H1 (cell line): Measurements from ENCODE around the gene CD52. TPM values are rescaled to one million over a fixed set of nuclear protein-coding genes. Genes with fewer than 3 reads are reported as not detected.

Experiments
- CTCF ChIA-PET: fragments of 300-600 bp; sonication (Branson Sonifier 250); formaldehyde crosslinking; loops from one replicate; lab custom pipeline; 2021; ENCODE audit not compliant: partially characterized antibody; lab: Charles Lee
- POLR2A ChIA-PET: fragments of 300-600 bp; sonication (Branson Sonifier 250); formaldehyde crosslinking; loops from one replicate; lab custom pipeline; 2021; ENCODE audit warnings: inconsistent platforms; ENCODE audit not compliant: partially characterized antibody; lab: Charles Lee
- DNase-seq, 2 experiments: peaks; one replicate each; pipeline versions ENCODE4 v3.0.0 to v3.0.0-alpha.2; 2010 to 2022; ENCODE audit warnings: low spot score in 2 of 2, low read depth in 1 of 2, mixed read lengths in 1 of 2
- FAIRE-seq: peaks from 2 replicates; lab custom pipeline; 2011; peaks lifted over from hg19 to GRCh38; lab: Jason Lieb, UNC
- H2AFZ ChIP-seq: 2 replicates; pipeline ENCODE4 v1.8.1; 2012; ENCODE audit warnings: low read length, inconsistent platforms
- H2AK5ac ChIP-seq: 2 replicates; pipeline ENCODE4 v1.6.1; 2013; ENCODE audit warnings: low read depth, low read length
- H2BK120ac ChIP-seq: replicated peaks from 2 replicates; pipeline ENCODE3; 2013; ENCODE audit warnings: low read depth, low read length, inconsistent platforms
- H2BK12ac ChIP-seq: 2 replicates; pipeline ENCODE4 v1.6.1; 2013; ENCODE audit warnings: low read depth, low read length
- H2BK15ac ChIP-seq: 2 replicates; pipeline ENCODE4 v1.6.1; 2013; ENCODE audit warnings: low read length
- H2BK20ac ChIP-seq: 2 replicates; pipeline ENCODE4 v1.6.1; 2013; ENCODE audit warnings: low read length
- H2BK5ac ChIP-seq: 2 replicates; pipeline ENCODE4 v1.6.1; 2013; ENCODE audit warnings: low read depth, low read length
- H3K14ac ChIP-seq: 2 replicates; pipeline ENCODE4 v1.6.1; 2013; ENCODE audit warnings: inconsistent platforms; ENCODE audit not compliant: insufficient read length
- H3K18ac ChIP-seq: 2 replicates; pipeline ENCODE4 v1.6.1; 2013; ENCODE audit warnings: low read length; ENCODE audit errors: extremely low read depth
- H3K23ac ChIP-seq: 2 replicates; pipeline ENCODE4 v1.6.1; 2013; ENCODE audit warnings: inconsistent platforms; ENCODE audit not compliant: insufficient read length
- H3K23me2 ChIP-seq: 2 replicates; pipeline ENCODE4 v1.6.1; 2013; ENCODE audit warnings: low read depth, low read length
- H3K27ac ChIP-seq: 2 replicates; pipeline ENCODE4 v1.6.1; 2011; ENCODE audit warnings: low read depth, low read length, inconsistent platforms
- H3K27me3 ChIP-seq, 4 experiments: replicated peaks in 1 of 4; 1 replicate in 1 of 4; 2 replicates in 3 of 4; pipeline versions ENCODE4 v1.6.1 to v1.8.1; 2011 to 2013; ENCODE audit warnings: low read length in 3 of 4, mild to moderate bottlenecking in 3 of 4, inconsistent platforms in 2 of 4, mixed read lengths in 2 of 4, moderate library complexity in 1 of 4; ENCODE audit not compliant: control insufficient read depth in 3 of 4, insufficient read depth in 3 of 4; ENCODE audit errors: extremely low read depth in 1 of 4
- H3K36me3 ChIP-seq, 4 experiments: 2 replicates each; pipeline versions ENCODE4 v1.6.1 to v1.8.1; 2011 to 2013; ENCODE audit warnings: mild to moderate bottlenecking in 4 of 4, low read length in 3 of 4, moderate library complexity in 2 of 4, control low read depth in 1 of 4, inconsistent platforms in 1 of 4; ENCODE audit not compliant: insufficient read depth in 4 of 4, control insufficient read depth in 2 of 4
- H3K4ac ChIP-seq: replicated peaks from 2 replicates; pipeline ENCODE3; 2013; ENCODE audit warnings: low read length, low read depth, mixed read lengths, inconsistent platforms; ENCODE audit not compliant: insufficient read length
- H3K4me1 ChIP-seq, 4 experiments: replicated peaks in 1 of 4; 1 replicate in 1 of 4; 2 replicates in 3 of 4; pipeline versions ENCODE4 v1.6.1 to v1.8.1; 2011 to 2013; ENCODE audit warnings: low read length in 3 of 4, inconsistent platforms in 2 of 4, mixed read lengths in 1 of 4; ENCODE audit not compliant: insufficient read depth in 4 of 4, control insufficient read depth in 3 of 4
- H3K4me2 ChIP-seq, 2 experiments: 2 replicates each; pipeline versions ENCODE4 v1.6.1 to v1.8.1; 2011 to 2013; ENCODE audit warnings: low read depth in 2 of 2, low read length in 2 of 2, control low read depth in 1 of 2, inconsistent platforms in 1 of 2, mild to moderate bottlenecking in 1 of 2; ENCODE audit not compliant: insufficient read depth in 1 of 2
- H3K4me3 ChIP-seq, 4 experiments: fragments of 200-600, 300-600 bp in 1 of 4; sonication (generic), shearing (Covaris generic), sonication (Bioruptor Twin) in 1 of 4; 2 replicates each; pipeline versions ENCODE4 v1.5.1 to v1.8.1; 2011 to 2016; ENCODE audit warnings: low read length in 4 of 4, low read depth in 3 of 4, control low read depth in 2 of 4, inconsistent platforms in 2 of 4, mild to moderate bottlenecking in 2 of 4, mixed read lengths in 1 of 4, moderate library complexity in 1 of 4; ENCODE audit not compliant: insufficient read depth in 2 of 4; ENCODE audit errors: extremely low read depth in 1 of 4
- H3K56ac ChIP-seq: replicated peaks from 2 replicates; pipeline ENCODE3; 2013; ENCODE audit warnings: low read depth, mild to moderate bottlenecking, mixed read lengths, low read length, inconsistent platforms; ENCODE audit not compliant: insufficient read length
- H3K79me1 ChIP-seq: 2 replicates; pipeline ENCODE4 v1.6.1; 2013; ENCODE audit warnings: low read depth, low read length, control low read depth
- H3K79me2 ChIP-seq, 2 experiments: 2 replicates each; pipeline versions ENCODE4 v1.6.1 to v1.8.1; 2012 to 2013; ENCODE audit warnings: low read length in 2 of 2, mild to moderate bottlenecking in 2 of 2, inconsistent platforms in 1 of 2; ENCODE audit not compliant: insufficient read depth in 2 of 2, control insufficient read depth in 1 of 2
- H3K9ac ChIP-seq, 4 experiments: replicated peaks in 1 of 4; 1 replicate in 1 of 4; 2 replicates in 3 of 4; pipeline versions ENCODE4 v1.6.1 to v1.8.1; 2011 to 2013; ENCODE audit warnings: low read depth in 3 of 4, low read length in 3 of 4, control low read depth in 2 of 4, mild to moderate bottlenecking in 2 of 4, moderate library complexity in 2 of 4, inconsistent platforms in 1 of 4; ENCODE audit errors: extremely low read depth in 1 of 4
- H3K9me3 ChIP-seq, 2 experiments: 2 replicates each; pipeline versions ENCODE4 v1.6.1 to v1.8.1; 2012 to 2013; ENCODE audit warnings: mild to moderate bottlenecking in 2 of 2, moderate library complexity in 2 of 2, control low read depth in 1 of 2, inconsistent platforms in 1 of 2, low read depth in 1 of 2, low read length in 1 of 2, mixed read lengths in 1 of 2; ENCODE audit not compliant: insufficient read depth in 2 of 2
- H4K20me1 ChIP-seq, 2 experiments: replicated peaks in 1 of 2; 2 replicates each; pipeline versions ENCODE3 to v1.8.1; 2011 to 2013; ENCODE audit warnings: inconsistent platforms in 2 of 2, low read length in 2 of 2, mild to moderate bottlenecking in 1 of 2; ENCODE audit not compliant: insufficient read depth in 2 of 2, control insufficient read depth in 1 of 2
- H4K5ac ChIP-seq: 2 replicates; pipeline ENCODE4 v1.6.1; 2013; ENCODE audit warnings: low read length, low read depth, mixed read lengths, inconsistent platforms; ENCODE audit not compliant: insufficient read length
- H4K8ac ChIP-seq: 2 replicates; pipeline ENCODE4 v1.8.0; 2013; ENCODE audit warnings: mild to moderate bottlenecking, moderate library complexity, low read length, inconsistent platforms; ENCODE audit not compliant: insufficient read depth; ENCODE audit errors: extremely low read depth
- H4K91ac ChIP-seq: replicated peaks from 2 replicates; pipeline ENCODE3; 2013; ENCODE audit warnings: low read length, mixed read lengths, inconsistent platforms; ENCODE audit not compliant: insufficient read length
- ASH2L ChIP-seq: fragments of 200-600, 300-600 bp; sonication (generic); IDR thresholded peaks from one replicate; pipeline ENCODE4 v1.7.1; 2017; ENCODE audit warnings: low read length
- BCL11A ChIP-seq, 2 experiments: IDR thresholded peaks; one replicate each; pipeline ENCODE4 v1.6.1; 2011; ENCODE audit warnings: low read depth in 2 of 2, low read length in 2 of 2, mild to moderate bottlenecking in 2 of 2
- CBX8 ChIP-seq: fragments of 300-800, 300-1000 bp; sonication (generic); IDR thresholded peaks from 2 replicates; pipeline ENCODE4 v1.7.1; 2016; ENCODE audit warnings: low read depth, low read length, borderline replicate concordance
- CHD2 ChIP-seq: IDR thresholded peaks from 2 replicates; pipeline ENCODE4 v1.6.1; 2012; ENCODE audit warnings: low read length, improper control_type of control experiment
- GABPA ChIP-seq: IDR thresholded peaks from 2 replicates; pipeline ENCODE4 v1.6.1; 2011; ENCODE audit warnings: mild to moderate bottlenecking, low read length, moderate library complexity, borderline replicate concordance; ENCODE audit not compliant: insufficient read depth
- GTF2F1 ChIP-seq: IDR thresholded peaks from 2 replicates; pipeline ENCODE4 v1.6.1; 2012; ENCODE audit warnings: low read depth, low read length, improper control_type of control experiment, borderline replicate concordance
- NANOG ChIP-seq: IDR thresholded peaks from 2 replicates; pipeline ENCODE4 v1.6.1; 2011; ENCODE audit warnings: low read length, low read depth, mild to moderate bottlenecking, inconsistent platforms; ENCODE audit not compliant: insufficient read depth, poor library complexity, severe bottlenecking
- NRF1 ChIP-seq: IDR thresholded peaks from 2 replicates; pipeline ENCODE4 v1.6.1; 2011; ENCODE audit warnings: mild to moderate bottlenecking, low read depth, low read length, improper control_type of control experiment
- POLR2AphosphoS5 ChIP-seq: IDR thresholded peaks from 2 replicates; pipeline ENCODE4 v1.6.1; 2011; ENCODE audit warnings: low read depth, low read length
- RXRA ChIP-seq: IDR thresholded peaks from 2 replicates; pipeline ENCODE4 v1.6.1; 2011; ENCODE audit warnings: low read depth, mild to moderate bottlenecking, low read length, moderate library complexity; ENCODE audit not compliant: insufficient read depth
- TEAD4 ChIP-seq: IDR thresholded peaks from 2 replicates; pipeline ENCODE4 v1.6.1; 2012; ENCODE audit warnings: low read depth, low read length, inconsistent platforms, mixed read lengths
- YY1 ChIP-seq: IDR thresholded peaks from 2 replicates; pipeline ENCODE4 v1.6.1; 2011; ENCODE audit warnings: low read depth, mild to moderate bottlenecking, low read length
- WGBS, 2 experiments: shearing (Covaris generic) in 1 of 2; methylation state at CpG; one replicate each; pipeline versions ENCODE4 v1.1.6 to v1.1.7; 2013 to 2015; ENCODE audit warnings: low lambda C conversion rate in 2 of 2, mixed read lengths in 2 of 2, inconsistent platforms in 1 of 2, low coverage in 1 of 2, missing lambda C conversion rate in 1 of 2; ENCODE audit not compliant: insufficient replicate concordance in 2 of 2, insufficient coverage in 1 of 2, insufficient read length in 1 of 2; ENCODE audit errors: extremely low coverage in 1 of 2, missing lambda C conversion rate in 1 of 2; 5-methylcytosine and 5-hydroxymethylcytosine counted together
- polyA plus RNA-seq, 7 experiments: library from polyadenylated mRNA; depleted of rRNA in 3 of 7; stranded (reverse) in 5 of 7; unstranded in 2 of 7; fragments of >200 nt in 5 of 7; fragments of 200-250 nt in 2 of 7; gene quantifications; 1 replicate in 5 of 7; 2 replicates in 1 of 7; 4 replicates in 1 of 7; pipeline versions ENCODE4 v1.2.1 to v1.2.3, GENCODE V29; 2011 to 2013; ENCODE audit warnings: missing spikeins in 2 of 7, mixed read lengths in 2 of 7
- total RNA-seq: library from RNA; stranded (reverse); fragmentation: NEBNext Ultra II Directional; extraction: Animal tissue kit (Norgen Biotek cat#: 25700); gene quantifications from 2 replicates; pipeline ENCODE4 v1.2.1, GENCODE V29; 2021
- TF ChIP-seq, protein P1 (sequence below): IDR thresholded peaks from 2 replicates; pipeline ENCODE4 v1.6.1; 2012; ENCODE audit warnings: inconsistent platforms

CD52 gene
- total and polyA plus RNA-seq, 2 of the 8 experiments (the other 6 are each of a cell fraction or from before 2014, with no cell fraction given), result 2.4 to 3.1 TPM

DNA sequence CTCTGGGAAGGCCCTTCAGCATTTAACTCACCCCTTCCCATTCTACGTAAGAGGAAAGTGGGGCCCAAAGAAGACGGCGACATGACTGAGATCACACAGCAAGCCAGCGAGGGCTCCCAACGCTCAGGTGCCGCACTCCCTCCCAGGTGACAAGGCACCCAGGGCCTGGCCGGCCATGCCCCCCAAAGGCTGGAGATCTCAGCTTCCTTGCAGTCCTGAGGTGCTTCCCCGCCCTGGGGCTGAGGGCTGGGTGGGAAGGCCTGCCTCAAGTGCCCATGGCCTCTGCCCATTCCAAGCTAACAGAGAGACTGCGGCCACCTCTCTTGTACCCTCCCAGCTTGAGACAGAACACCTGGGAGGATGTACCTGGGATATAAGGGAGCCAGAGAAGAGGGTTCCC, 37.2 kb downstream of the CD52 start:
- 90% methylated on average over 9 of the region's 9 CpGs; no CpG with 5 or more reads in 1 of the 2 experiments for WGBS, 2 experiments
- CTCF ChIA-PET, result interaction anchor here (1.0 to 5.2 kb wide), 9 partner anchors 9 to 70 kb away, joined by 3 to 25 read pairs (median 5); no protein-coding TSS in a partner anchor
- H4K8ac ChIP-seq, result no peak overlapping the region
- TF ChIP-seq ASH2L (no peak), BCL11A (IDR thresholded peaks at IDR 0.05; ENCODE audit: low read depth in 2 of 2, low read length in 2 of 2) (no peak), POLR2AphosphoS5 (no peak), NANOG (no peak), YY1 (no peak), GABPA (no peak), CHD2 (no peak), TEAD4 (no peak), NRF1 (no peak), RXRA (no peak), GTF2F1 (no peak), CBX8 (no peak)
- TF ChIP-seq, protein P1, sequence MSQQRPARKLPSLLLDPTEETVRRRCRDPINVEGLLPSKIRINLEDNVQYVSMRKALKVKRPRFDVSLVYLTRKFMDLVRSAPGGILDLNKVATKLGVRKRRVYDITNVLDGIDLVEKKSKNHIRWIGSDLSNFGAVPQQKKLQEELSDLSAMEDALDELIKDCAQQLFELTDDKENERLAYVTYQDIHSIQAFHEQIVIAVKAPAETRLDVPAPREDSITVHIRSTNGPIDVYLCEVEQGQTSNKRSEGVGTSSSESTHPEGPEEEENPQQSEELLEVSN, result no peak

More for the DNA sequence above, 37.2 kb downstream of the CD52 start:
- Histone ChIP-seq H3K4me3 (no peak overlapping the region), H3K18ac (no peak overlapping the region), H4K20me1 (peaks cover 0 to 1% of the 10 kb centered on the region in 2 experiments), H3K9ac (no peak overlapping the region), H4K91ac (no peak overlapping the region), H3K23me2 (peaks cover 3% of the 10 kb centered on the region; the same call in 1 of the 2 replicates), H3K9me3 (no peaks in the 10 kb centered on the region), H3K79me1 (peaks cover 2% of the 10 kb centered on the region; the same call in 1 of the 2 replicates), H3K56ac (no peak overlapping the region), H2BK20ac (no peak overlapping the region), H3K27me3 (no peaks in the 10 kb centered on the region; a peak in 2 of 7 replicates), H3K4me1 (peaks cover 14 to 38% (median 17%) of the 10 kb centered on the region in 4 experiments), H3K36me3 (no peaks in the 10 kb centered on the region), H3K79me2 (no peaks in the 10 kb centered on the region), H3K4me2 (no peak overlapping the region), H2BK120ac (no peak overlapping the region), H3K14ac (no peak overlapping the region), H2AK5ac (no peak overlapping the region), H2BK5ac (no peak overlapping the region), H3K23ac (no peak overlapping the region), H3K4ac (no peak overlapping the region), H2BK15ac (no peak overlapping the region), H4K5ac (no peak overlapping the region), H2AFZ (no peak overlapping the region), H2BK12ac (no peak overlapping the region), H3K27ac (no peak overlapping the region)
- FAIRE-seq (no peak), DNase-seq (no peak)
- POLR2A ChIA-PET, result interaction anchor here (1.0 to 3.3 kb wide), 7 partner anchors 9 to 117 kb away, joined by 3 to 16 read pairs (median 6); no protein-coding TSS in a partner anchor
